Karpas-422 (cell line): Measurements from ENCODE around the gene HSPB6. TPM values are rescaled to one million over a fixed set of nuclear protein-coding genes. Genes with fewer than 3 reads are reported as not detected.
"Not testable (repeated sequence)": the region's sequence is repeated elsewhere in the genome, so short reads cannot be mapped to it uniquely, and the experiment has no call there.

Experiments used
- DNase-seq: peaks from one replicate; pipeline ENCODE4 v3.0.0-alpha.2; 2015
- H2AFZ ChIP-seq: fragments of 200-600 bp; sonication (generic); 2 replicates; pipeline ENCODE4 v1.6.1; 2014; ENCODE audit warnings: antibody characterized with exemption, low read length, mixed read lengths
- H3K27ac ChIP-seq: fragments of 200-600 bp; sonication (generic); 2 replicates; pipeline ENCODE4 v1.5.1; 2014; ENCODE audit warnings: mild to moderate bottlenecking, low read length, moderate library complexity
- H3K27me3 ChIP-seq: fragments of 200-600 bp; sonication (generic); 2 replicates; pipeline ENCODE4 v1.6.1; 2014; ENCODE audit warnings: low read length, mixed read lengths
- H3K36me3 ChIP-seq: fragments of 200-600 bp; sonication (generic); 2 replicates; pipeline ENCODE4 v1.6.1; 2014; ENCODE audit warnings: low read length, mixed read lengths; ENCODE audit not compliant: insufficient read depth
- H3K4me1 ChIP-seq: fragments of 200-600 bp; sonication (generic); 2 replicates; pipeline ENCODE4 v1.6.1; 2014; ENCODE audit warnings: mild to moderate bottlenecking, low read length, mixed read lengths
- H3K4me2 ChIP-seq: fragments of 200-600 bp; sonication (generic); 2 replicates; pipeline ENCODE4 v1.6.1; 2014; ENCODE audit warnings: low read length, low read depth, mild to moderate bottlenecking; ENCODE audit not compliant: poor library complexity, severe bottlenecking
- H3K4me3 ChIP-seq: fragments of 200-600 bp; sonication (generic); 2 replicates; pipeline ENCODE4 v1.5.1; 2014; ENCODE audit warnings: mild to moderate bottlenecking, antibody characterized with exemption, low read length, mixed read lengths
- H3K79me2 ChIP-seq: fragments of 200-600 bp; sonication (generic); 2 replicates; pipeline ENCODE4 v1.6.1; 2014; ENCODE audit warnings: mild to moderate bottlenecking, low read length, mixed read lengths
- H3K9ac ChIP-seq: fragments of 200-600 bp; sonication (generic); 2 replicates; pipeline ENCODE4 v1.6.0; 2014; ENCODE audit warnings: low read length
- H3K9me2 ChIP-seq: fragments of 200-600 bp; sonication (generic), shearing (Covaris generic); replicated peaks from 2 replicates; pipeline ENCODE4 v1.6.0; 2014; ENCODE audit warnings: mild to moderate bottlenecking, low read length, moderate library complexity; ENCODE audit not compliant: insufficient read depth
- H3K9me3 ChIP-seq: fragments of 300-700, 200-600 bp; sonication (generic); 2 replicates; pipeline ENCODE4 v1.6.1; 2014; ENCODE audit warnings: low read length, mixed read lengths
- H4K20me1 ChIP-seq: fragments of 200-600 bp; sonication (generic); 2 replicates; pipeline ENCODE4 v1.6.1; 2014; ENCODE audit warnings: mild to moderate bottlenecking, antibody characterized with exemption, low read length, low read depth; ENCODE audit not compliant: insufficient read depth
- total RNA-seq: library from RNA; depleted of rRNA; stranded (reverse); fragments of >200 nt; shearing (Covaris generic); gene quantifications from 2 replicates; pipeline ENCODE4 v1.2.3, GENCODE V29; 2014; ENCODE audit warnings: low replicate concordance

Gene HSPB6
- total RNA-seq, 1 experiment from 2014 or later = 1.5 TPM

DNA sequence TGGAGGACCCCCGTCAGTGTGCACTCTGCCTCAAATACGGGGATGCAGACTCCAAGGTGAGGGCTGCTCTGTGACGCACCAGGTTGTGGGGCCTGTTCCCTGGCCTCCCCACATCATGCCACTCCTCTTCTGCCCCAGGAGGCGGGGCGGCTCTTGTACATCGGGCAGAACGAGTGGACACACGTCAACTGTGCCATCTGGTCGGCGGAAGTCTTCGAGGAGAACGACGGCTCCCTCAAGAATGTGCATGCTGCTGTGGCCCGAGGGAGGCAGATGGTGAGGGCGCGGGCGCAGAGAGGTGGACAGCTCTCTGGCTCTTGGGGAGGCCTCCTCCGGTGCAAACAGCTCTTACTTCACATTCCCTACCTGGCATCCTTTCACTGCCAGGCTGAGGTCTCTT lies 27.8 kb downstream of the HSPB6 start:
- no peak overlapping the region for H2AFZ ChIP-seq
- H3K9me3 ChIP-seq = no peaks in the 10 kb centered on the region
- H3K9ac ChIP-seq = no peak overlapping the region

DNA sequence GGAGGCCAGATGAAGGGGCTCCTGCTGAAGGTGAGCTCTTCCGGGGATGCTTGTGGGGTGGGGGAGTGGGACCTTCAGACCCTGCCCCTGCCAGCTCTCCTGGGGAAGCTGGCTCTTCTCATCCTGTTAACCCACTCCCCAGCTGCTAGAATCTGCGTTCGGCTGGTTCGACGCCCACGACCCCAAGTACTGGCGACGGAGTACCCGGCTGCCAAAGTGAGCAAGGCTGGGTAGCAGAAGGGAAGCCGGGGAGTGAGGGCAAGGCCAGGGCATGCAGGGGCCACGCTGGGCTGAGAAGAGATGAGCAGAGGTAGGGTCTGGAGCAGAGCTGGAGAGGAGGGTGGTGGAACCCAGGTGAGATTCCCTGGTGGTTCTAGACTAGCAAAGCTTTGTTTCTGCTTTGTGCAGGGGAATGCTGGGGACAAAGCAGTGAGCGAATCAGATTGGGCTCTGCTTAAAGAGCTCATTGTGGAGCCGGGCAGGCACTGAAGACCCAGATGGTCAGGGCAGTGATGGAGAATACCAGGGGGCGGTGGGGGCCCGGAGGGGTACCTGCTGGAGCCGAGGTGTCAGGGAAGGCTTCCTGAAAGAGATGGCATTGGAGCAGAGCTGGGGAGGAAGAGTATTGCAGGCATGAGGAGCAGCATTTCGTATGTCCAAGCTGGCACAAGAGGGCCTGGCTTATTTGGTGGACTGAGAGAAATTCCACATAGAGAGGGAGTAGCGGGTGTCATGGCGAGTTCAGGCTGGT lies 28.7 kb downstream of the HSPB6 start:
- H2AFZ ChIP-seq = no peak overlapping the region
- peaks cover 6% of the 10 kb centered on the region; the same call in 1 of the 2 replicates for H3K36me3 ChIP-seq
- H3K27ac ChIP-seq = no peak overlapping the region
- no peak overlapping the region for H3K4me3 ChIP-seq
- no peaks in the 10 kb centered on the region for H3K27me3 ChIP-seq
- H3K4me1 ChIP-seq = peaks cover 6% of the 10 kb centered on the region
- no peaks in the 10 kb centered on the region for H3K9me3 ChIP-seq
- no peak overlapping the region for H3K9ac ChIP-seq
- no peaks in the 10 kb centered on the region for H3K9me2 ChIP-seq
- DNase-seq = no peak
- H3K4me2 ChIP-seq = no peak overlapping the region
- H4K20me1 ChIP-seq = 0 out of 2 replicates have a peak, but pooled peaks cover 9% of the 10 kb centered on the region
- H3K79me2 ChIP-seq = no peaks in the 10 kb centered on the region

More for the DNA sequence above, 27.8 kb downstream of the HSPB6 start:
- Histone ChIP-seq H4K20me1 (0 out of 2 replicates have a peak, but pooled peaks cover 10% of the 10 kb centered on the region), H3K4me1 (peaks cover 15% of the 10 kb centered on the region), H3K27ac (no peak overlapping the region), H3K9me2 (no peaks in the 10 kb centered on the region), H3K79me2 (no peaks in the 10 kb centered on the region), H3K4me2 (no peak overlapping the region), H3K36me3 (peaks cover 6% of the 10 kb centered on the region; the same call in 1 of the 2 replicates), H3K4me3 (no peak overlapping the region), H3K27me3 (no peaks in the 10 kb centered on the region)
- no peak for DNase-seq

DNA sequence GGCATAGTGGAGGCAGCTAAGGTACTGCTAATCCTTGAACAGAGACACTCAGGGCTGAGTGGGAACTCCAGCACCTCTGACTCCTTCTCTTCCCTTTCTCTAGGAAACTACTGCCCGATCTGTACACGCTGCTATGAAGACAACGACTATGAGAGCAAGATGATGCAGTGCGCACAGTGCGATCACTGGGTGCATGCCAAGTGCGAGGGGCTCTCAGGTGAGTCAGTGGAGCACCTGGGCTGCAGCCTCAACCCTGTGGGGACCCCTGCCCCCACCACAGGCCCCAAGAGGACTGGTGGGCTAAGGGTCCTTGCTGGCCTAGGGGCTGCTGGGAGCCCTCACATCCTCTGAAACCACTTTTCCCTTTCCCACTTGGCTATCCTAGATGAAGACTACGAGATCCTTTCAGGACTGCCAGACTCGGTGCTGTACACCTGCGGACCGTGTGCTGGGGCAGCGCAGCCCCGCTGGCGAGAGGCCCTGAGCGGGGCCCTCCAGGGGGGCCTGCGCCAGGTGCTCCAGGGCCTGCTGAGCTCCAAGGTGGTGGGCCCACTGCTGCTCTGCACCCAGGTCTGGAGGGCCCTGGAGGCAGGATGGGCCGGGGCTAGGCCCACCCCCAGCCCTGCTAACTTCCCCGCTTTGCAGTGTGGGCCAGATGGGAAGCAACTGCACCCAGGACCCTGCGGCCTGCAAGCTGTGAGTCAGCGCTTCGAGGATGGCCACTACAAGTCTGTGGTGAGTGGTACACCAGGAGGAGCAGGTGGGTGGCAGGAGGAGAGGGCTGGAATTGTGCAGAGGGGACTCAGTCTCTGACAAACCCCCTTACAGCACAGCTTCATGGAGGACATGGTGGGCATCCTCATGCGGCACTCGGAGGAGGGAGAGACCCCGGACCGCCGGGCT lies 29.5 kb downstream of the HSPB6 start:
- Histone ChIP-seq H3K4me3 (no peak overlapping the region), H3K36me3 (peaks cover 6% of the 10 kb centered on the region; the same call in 1 of the 2 replicates), H3K27ac (no peak overlapping the region), H3K9ac (no peak overlapping the region), H3K9me3 (no peaks in the 10 kb centered on the region), H2AFZ (no peak overlapping the region), H3K4me2 (no peak overlapping the region), H3K79me2 (no peaks in the 10 kb centered on the region), H3K4me1 (no peaks in the 10 kb centered on the region), H4K20me1 (0 out of 2 replicates have a peak, but pooled peaks cover 9% of the 10 kb centered on the region), H3K27me3 (no peaks in the 10 kb centered on the region), H3K9me2 (no peaks in the 10 kb centered on the region)
- DNase-seq = no peak

DNA sequence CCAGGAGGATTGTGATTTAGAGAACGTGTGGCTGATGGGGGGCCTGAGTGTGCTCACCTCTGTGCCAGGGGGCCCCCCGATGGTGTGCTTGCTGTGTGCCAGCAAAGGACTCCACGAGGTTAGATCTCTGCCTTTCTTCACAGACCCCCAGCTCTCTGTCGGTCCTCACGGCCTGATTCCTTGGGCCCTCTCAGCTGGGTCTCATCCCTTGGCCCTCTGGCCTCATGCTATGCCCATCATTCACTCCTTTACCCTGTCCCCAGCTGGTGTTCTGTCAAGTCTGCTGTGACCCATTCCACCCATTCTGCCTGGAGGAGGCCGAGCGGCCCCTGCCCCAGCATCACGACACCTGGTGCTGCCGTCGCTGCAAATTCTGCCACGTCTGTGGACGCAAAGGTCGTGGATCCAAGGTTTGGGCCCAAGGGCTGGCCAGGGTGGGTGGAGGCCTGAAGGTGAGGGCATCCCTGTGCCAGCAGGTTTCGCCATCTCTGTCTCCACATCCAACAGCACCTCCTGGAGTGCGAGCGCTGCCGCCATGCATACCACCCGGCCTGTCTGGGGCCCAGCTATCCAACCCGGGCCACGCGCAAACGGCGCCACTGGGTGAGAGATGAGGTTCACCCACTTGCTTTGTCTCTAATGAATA lies 31.5 kb downstream of the HSPB6 start:
- H3K9ac ChIP-seq = no peak overlapping the region
- no peak for DNase-seq
- H4K20me1 ChIP-seq = 0 out of 2 replicates have a peak, but pooled peaks cover 4% of the 10 kb centered on the region

DNA sequence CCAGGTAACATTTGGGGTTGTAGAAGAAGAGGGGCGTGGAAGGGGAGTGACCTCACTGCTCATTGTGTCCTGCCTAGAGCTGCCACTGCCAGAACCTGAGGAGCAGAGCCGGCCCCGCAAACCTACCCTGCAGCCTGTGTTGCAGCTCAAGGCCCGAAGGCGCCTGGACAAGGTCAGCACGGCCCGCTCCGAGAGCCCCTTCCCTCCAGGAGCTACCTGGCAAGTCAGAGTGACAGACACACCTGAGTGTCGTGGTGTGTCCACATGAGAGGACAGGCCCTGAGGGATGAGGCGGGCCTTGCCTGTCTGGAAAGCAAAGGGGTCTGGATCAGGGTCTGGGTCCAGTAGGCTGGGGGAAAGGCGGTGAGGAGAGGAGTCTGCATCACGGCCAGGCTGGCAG lies 32.3 kb downstream of the HSPB6 start:
- H3K4me3 ChIP-seq = no peak overlapping the region
- no peak overlapping the region for H3K4me2 ChIP-seq
- H3K9ac ChIP-seq = no peak overlapping the region
- H3K27ac ChIP-seq = no peak overlapping the region
- peaks cover under 1% of the 10 kb centered on the region; the same call in 1 of the 2 replicates for H3K4me1 ChIP-seq
- no peaks in the 10 kb centered on the region for H3K9me3 ChIP-seq
- no peaks in the 10 kb centered on the region for H3K27me3 ChIP-seq
- DNase-seq = no peak
- H2AFZ ChIP-seq = no peak overlapping the region
- peaks cover 11% of the 10 kb centered on the region; the same call in 1 of the 2 replicates for H4K20me1 ChIP-seq
- H3K79me2 ChIP-seq = peaks cover 7% of the 10 kb centered on the region
- H3K9me2 ChIP-seq = no peaks in the 10 kb centered on the region
- peaks cover 11% of the 10 kb centered on the region for H3K36me3 ChIP-seq

More for the DNA sequence above, 31.5 kb downstream of the HSPB6 start:
- Histone ChIP-seq H3K36me3 (peaks cover 3% of the 10 kb centered on the region), H3K4me3 (no peak overlapping the region), H3K27ac (no peak overlapping the region), H3K79me2 (no peaks in the 10 kb centered on the region), H2AFZ (no peak overlapping the region), H3K4me2 (no peak overlapping the region), H3K9me2 (no peaks in the 10 kb centered on the region), H3K4me1 (no peaks in the 10 kb centered on the region), H3K9me3 (no peaks in the 10 kb centered on the region), H3K27me3 (no peaks in the 10 kb centered on the region)

DNA sequence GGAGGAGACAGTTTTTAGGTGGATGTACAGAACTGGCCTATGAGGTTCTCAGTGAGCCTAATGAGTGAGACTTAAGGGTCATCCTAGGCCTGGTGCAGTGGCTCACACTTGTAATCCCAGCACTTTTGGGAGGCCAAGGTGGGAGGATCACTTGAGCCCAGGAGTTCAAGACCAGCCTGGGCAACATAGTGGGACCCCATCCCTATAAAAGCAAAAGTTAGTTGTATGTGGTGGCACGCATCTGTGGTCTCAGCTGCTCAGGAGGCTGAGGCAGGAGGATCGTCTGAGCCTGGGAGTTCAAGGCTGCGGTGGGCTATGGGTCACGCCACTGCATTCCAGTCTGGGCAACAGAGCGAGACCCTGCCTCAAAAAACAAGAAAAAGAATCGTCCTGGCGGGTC lies 32.7 kb downstream of the HSPB6 start:
- not testable (repeated sequence) for H3K9ac ChIP-seq, H2AFZ ChIP-seq, H3K4me3 ChIP-seq, H3K27me3 ChIP-seq, H3K27ac ChIP-seq, H3K4me1 ChIP-seq, H3K4me2 ChIP-seq, H3K9me3 ChIP-seq, H3K9me2 ChIP-seq, DNase-seq
- peaks cover 11% of the 10 kb centered on the region for H3K36me3 ChIP-seq
- H4K20me1 ChIP-seq = peaks cover 15% of the 10 kb centered on the region; the same call in 1 of the 2 replicates
- H3K79me2 ChIP-seq = peaks cover 12% of the 10 kb centered on the region

DNA sequence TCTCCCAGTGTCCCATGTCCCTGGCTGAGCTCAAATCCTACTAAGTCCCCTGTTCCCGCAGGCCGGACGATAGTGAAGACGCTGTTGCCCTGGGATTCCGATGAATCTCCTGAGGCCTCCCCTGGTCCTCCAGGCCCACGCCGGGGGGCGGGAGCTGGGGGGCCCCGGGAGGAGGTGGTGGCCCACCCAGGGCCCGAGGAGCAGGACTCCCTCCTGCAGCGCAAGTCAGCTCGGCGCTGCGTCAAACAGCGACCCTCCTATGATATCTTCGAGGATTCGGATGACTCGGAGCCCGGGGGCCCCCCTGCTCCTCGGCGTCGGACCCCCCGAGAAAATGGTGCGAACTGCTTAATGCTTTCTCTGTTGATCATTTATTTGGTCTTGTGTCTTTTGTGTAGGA lies 33.2 kb downstream of the HSPB6 start:
- no peak overlapping the region for H3K9ac ChIP-seq
- H3K9me3 ChIP-seq = no peaks in the 10 kb centered on the region
- no peaks in the 10 kb centered on the region for H3K9me2 ChIP-seq
- H3K79me2 ChIP-seq = peaks cover 16% of the 10 kb centered on the region
- H3K4me2 ChIP-seq = no peak overlapping the region
- H3K27ac ChIP-seq = no peak overlapping the region
- no peak overlapping the region for H2AFZ ChIP-seq
- H3K36me3 ChIP-seq = peaks cover 11% of the 10 kb centered on the region
- peaks cover 20% of the 10 kb centered on the region; the same call in 1 of the 2 replicates for H4K20me1 ChIP-seq
- no peak for DNase-seq
- no peaks in the 10 kb centered on the region for H3K27me3 ChIP-seq
- peaks cover 8% of the 10 kb centered on the region for H3K4me1 ChIP-seq
- no peak overlapping the region for H3K4me3 ChIP-seq
